ENCODE data around the gene ENHO.
"Not testable (repeated sequence)": the region's sequence is repeated elsewhere in the genome, so short reads cannot be mapped to it uniquely, and the experiment has no call there.

- TF ChIP-seq, protein P1, sequence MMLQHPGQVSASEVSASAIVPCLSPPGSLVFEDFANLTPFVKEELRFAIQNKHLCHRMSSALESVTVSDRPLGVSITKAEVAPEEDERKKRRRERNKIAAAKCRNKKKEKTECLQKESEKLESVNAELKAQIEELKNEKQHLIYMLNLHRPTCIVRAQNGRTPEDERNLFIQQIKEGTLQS (IDR thresholded peaks at IDR 0.05; ENCODE audit: insufficient read depth, low read depth, low read length), result not testable (repeated sequence)
- TF ChIP-seq, protein P2, sequence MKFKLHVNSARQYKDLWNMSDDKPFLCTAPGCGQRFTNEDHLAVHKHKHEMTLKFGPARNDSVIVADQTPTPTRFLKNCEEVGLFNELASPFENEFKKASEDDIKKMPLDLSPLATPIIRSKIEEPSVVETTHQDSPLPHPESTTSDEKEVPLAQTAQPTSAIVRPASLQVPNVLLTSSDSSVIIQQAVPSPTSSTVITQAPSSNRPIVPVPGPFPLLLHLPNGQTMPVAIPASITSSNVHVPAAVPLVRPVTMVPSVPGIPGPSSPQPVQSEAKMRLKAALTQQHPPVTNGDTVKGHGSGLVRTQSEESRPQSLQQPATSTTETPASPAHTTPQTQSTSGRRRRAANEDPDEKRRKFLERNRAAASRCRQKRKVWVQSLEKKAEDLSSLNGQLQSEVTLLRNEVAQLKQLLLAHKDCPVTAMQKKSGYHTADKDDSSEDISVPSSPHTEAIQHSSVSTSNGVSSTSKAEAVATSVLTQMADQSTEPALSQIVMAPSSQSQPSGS (IDR thresholded peaks at IDR 0.05; ENCODE audit: low read length), result not testable (repeated sequence)
- not testable (repeated sequence) for TF ChIP-seq HDAC2 (IDR thresholded peaks at IDR 0.05; ENCODE audit: borderline replicate concordance in 1 of 2, low read depth in 2 of 2, low read length in 2 of 2)
Observed at GRCh38 chr9:34481620-34482019, 41.2 kb downstream of the ENHO start.
